Frontal cortex (tissue), 4 donors: ENCODE results near the gene TCERG1L. TPM values are rescaled to one million over a fixed set of nuclear protein-coding genes. Genes with fewer than 3 reads are reported as not detected.

Experiments used
- DNase-seq, 2 donors: peaks; one replicate each; pipeline ENCODE4 v3.0.0; 2012; ENCODE audit warnings: low spot score in 2 of 2
- FAIRE-seq: peaks from 2 replicates; lab custom pipeline; 2012; peaks lifted over from hg19 to GRCh38; lab: Jason Lieb, UNC
- total RNA-seq: library from RNA; depleted of rRNA; stranded (reverse); fragments of >200 nt; gene quantifications from one replicate; pipeline ENCODE4 v1.2.3, GENCODE V29; 2014
- donor health status: control.
- donor health status: control.
- donor health status: control.

Gene TCERG1L
- total RNA-seq, 1 donor from 2014 or later: 2.0 TPM

DNA sequence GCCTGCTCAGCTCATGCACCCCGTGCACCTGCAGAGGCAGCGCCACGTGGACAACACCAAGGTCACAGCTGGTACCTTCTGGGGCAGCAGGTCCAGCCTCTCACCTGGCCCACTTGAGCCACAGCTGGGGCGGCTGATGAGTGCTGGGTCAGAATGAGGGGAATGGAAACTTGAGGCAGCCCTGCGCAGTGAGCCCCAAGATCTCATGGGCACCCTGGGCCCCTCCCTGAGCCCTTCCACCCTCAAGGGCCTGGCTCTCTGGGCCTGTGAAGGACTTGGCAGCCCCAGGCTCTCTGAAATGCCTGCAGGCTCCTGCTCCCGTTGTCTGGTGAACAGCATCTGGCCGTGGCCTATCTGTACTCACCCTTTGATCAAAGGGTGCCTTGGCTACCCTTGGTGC is 112.7 kb downstream of the TCERG1L start:
- FAIRE-seq: no peak
- no peak for DNase-seq

DNA sequence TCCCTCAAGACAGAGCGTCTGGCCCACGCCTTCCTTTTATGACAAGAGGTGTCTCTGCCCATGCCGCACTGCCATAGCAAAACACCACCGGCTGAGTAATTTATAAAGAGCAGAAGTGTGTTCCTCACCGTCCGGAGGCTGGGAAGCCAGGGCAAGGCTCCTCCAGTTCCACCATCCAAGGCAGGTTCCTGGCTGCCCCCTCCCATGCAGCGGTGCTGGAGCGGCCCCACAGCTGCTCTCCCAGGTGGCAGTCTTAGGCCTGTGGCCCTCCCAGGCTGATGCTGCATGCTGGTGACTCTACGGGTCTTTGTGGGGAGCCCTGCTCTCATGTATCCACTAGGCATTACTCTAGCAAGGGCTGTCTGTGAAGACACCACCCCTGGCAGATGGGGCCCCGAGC is 113.1 kb downstream of the TCERG1L start:
- DNase-seq (no peak), FAIRE-seq (no peak)

DNA sequence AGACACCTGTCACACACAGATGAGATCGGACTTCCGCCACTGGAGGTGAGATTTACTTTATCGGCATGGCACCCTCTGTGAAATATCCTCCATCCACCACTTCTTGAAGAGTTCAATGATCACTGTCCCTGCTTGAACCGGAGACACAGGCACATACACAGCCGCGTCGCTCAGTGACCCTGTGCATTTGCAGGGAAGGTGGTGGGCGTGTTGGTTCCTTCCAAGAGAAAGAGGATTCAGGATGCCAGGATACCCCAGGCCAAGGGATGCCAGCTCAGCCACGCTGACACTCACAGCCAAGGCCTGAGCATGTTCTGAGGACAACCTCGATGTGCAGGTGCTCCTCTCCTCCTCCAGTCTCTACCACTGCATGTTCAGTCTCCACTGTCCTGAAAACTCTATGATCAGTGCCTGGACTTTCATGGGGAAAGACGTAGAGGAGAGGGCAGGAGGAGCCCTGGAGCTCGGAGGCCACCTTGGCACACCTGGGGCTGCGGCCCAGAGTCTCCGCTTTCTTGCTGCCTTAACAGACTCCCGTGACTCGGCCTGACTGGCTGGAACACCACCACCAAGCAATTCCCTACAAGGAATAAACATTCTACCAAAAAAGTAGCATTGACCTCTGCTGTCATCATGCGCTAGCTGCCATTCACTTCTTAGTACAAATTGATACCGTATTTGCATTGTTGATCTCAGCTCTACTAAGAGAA is 115.2 kb downstream of the TCERG1L start:
- DNase-seq (no peak), FAIRE-seq (no peak)

DNA sequence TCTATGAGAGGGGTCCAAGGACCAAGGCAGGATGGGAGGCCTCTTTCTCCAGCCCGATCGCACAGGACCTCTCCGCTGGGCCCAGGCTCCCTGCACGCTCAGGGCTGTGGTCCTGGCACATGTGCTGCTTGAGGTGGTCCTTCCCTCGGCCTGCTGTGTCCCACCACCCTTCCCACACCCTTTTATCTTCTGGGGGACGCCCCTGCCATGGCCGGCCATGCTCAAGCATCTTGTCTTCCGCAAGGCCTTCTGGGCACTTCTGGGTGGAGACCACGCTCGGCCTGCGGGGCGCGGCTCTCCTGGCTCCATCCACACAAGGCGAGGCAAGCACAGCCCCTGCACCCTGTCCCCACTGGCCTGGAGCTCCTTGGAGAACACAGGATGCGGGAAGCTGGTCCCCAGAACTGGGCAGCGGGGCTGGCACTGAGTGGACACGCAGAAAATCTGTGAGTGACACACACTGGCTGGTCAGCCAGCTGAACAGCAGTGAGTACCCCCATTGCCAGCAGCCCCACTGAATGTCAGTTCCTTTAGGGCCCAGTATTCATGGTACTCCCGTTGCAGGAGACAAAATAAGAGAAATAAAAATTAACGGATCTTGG is 115.9 kb downstream of the TCERG1L start:
- no peak for DNase-seq
- FAIRE-seq: no peak

DNA sequence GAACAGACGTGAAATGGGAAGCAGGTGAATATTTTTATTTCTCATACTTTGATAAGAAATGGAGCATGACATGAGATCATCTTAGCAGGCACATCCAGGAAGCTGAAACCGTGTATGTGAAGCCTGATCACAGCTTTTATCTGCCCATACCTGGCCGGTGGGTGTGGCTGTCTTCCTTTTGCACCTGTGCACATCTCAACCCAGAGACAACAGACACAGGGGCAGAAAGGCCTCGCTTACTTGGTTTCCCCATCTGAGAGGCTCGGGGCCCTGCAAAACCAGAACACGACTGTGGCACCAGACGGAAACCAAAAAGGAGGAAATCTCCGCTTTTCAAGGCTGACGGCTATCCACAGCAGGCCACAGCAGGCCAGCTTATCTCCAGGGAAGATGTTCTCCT is 116.4 kb downstream of the TCERG1L start:
- DNase-seq (no peak), FAIRE-seq (no peak)

DNA sequence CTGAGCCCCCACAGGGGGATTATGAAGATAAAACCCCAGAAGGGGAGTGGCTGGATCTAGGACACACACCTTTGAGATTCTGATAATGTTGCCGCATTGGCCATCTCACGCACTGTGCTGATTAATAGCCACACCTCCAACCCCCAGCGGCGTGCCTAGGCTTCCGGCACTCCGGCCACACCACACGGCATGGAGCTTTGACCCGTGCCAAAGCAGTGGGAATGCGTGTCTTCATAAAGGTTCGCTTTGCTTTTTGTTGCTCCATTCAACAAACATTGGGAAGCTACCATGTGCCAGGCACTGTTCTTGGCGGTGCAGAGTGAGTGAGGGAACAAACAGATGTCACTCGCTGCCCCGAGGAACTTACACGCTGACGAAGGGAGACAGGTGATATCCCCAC is 117.6 kb downstream of the TCERG1L start:
- no peak for FAIRE-seq

DNA sequence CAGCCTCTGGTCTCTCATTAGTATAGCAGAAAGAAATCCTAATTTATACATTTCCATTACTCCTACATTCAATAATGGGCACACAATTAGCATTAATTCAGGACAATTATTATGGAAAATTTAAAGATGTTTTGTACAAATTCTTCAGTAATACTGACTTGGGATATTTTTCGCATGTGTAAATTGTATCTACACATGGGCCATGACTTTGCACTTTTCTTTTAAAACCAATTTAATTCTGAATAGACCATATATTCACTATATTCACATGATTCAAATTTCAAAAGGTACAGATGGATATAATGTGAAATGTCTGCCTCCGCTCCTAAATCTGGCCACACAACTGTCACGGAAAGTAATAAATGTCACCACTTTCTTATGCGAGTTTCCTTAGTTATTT is 123.0 kb downstream of the TCERG1L start:
- DNase-seq (no peak), FAIRE-seq (no peak)

More for the DNA sequence above, 117.6 kb downstream of the TCERG1L start:
- no peak for DNase-seq

DNA sequence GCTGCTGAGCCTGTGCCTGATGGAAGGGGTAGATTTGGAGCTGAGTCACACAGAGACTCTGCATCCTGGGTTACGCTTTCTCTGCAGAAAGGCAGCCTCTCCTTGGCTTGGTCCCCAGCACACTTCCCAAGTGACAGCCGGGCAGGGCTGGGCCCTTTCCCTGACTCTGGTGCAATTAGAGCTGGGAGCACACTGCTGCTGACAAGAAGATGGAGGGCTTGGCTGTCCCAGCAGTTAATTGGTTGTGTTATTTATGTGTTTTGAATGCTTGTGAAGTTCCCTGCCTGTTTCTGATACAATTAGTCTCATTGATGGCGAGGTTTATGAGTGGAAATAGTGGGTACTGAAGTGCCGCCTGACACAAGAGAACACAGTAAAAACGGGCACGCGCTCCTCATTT is 123.6 kb downstream of the TCERG1L start:
- no peak for DNase-seq
- no peak for FAIRE-seq

DNA sequence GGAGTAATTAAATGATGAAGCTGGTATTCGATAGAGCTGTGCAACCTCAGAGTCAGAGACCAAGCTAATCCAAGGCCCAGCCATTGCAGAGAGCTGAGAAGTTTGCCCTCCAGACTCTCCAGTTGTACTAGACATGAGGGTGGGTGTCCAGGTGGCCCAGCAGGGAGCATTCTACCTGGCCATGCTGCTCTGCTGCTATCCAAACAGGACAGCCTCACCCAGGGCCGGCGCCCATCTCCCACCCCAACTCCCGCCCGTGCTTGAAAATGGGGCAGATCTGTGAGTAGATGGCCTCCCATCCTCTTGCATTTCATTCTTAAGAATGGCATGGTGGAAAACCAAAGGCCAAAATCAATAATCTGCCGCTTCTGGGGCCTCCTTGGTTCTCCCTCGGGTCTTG is 124.2 kb downstream of the TCERG1L start:
- FAIRE-seq: no peak
- DNase-seq: no peak

DNA sequence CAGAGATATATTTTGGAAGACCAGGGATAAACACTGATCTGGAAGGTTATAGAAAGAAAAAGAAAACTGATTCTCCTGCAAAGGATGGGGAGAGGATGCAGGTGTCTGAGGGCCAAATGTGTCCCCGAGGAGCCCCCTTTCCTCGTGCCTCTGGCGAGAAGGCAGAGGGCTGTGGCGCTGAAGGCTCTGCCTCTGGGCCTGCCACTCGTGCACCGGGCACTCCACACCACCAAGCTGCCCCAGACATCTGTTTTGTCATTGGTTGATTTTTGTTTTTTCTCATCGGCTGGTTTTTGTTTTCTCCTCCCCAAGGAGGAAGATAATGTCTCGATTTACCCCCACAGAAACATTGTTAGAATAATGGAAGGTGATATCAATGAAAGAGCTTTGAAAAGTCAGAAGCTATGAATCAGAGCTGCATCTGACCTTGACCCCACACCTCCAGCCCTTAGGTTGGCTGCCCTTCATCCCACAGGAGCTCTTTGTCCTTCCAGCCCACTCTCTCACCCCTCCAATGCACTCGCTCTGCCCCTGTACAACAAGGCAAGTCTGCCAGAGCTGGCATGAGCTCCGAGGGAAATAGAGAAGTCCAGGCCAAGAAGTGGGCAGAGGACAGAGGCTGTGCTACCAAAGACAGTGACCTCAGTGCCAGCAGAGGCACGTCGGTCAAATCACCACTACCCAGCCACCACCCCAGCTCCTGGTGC is 124.8 kb downstream of the TCERG1L start:
- FAIRE-seq: no peak
- DNase-seq: no peak

DNA sequence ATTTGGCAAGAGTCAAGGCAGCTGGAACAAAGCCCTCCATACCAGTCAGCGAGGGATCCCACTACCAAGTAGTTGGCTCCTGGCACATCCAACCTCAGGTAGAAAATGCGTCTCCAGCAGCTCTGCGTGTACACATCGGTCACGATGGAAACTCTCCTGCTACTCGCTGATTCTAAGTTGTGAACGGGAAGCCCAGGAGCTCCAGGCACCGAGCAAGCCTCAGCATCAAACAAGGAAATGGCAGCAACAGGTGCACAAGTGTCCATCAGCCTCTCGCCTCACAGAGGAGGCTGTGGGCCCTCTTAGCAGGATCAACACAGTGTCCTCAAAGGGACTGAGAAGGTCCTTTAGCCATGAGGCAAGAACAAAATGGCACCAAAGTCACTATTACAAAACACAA is 127.0 kb downstream of the TCERG1L start:
- FAIRE-seq (no peak), DNase-seq (no peak)

DNA sequence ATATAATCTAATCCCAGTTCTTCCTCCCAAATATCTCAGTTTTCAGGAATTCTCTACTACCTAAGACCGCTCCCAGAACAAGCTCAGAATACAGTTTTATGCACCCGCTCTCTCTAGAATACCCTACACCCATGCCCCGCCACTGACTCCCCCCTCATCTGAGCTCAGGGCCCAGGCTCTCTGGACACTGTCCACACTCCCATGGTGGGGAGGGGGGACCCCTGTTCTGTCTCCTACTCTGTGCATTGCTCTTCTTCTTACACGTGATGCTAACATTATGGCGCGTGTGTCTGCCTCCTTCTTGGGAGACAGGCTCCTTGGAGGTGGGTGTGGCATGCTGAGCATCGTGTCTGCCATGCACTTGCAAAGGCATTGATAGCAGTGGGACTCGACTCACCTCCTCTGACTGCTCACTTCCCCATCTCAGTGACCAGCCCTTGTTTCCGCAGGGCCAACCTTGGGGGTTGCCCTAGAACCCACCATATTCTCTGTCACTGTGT is 127.9 kb downstream of the TCERG1L start:
- FAIRE-seq: no peak
- no peak for DNase-seq

DNA sequence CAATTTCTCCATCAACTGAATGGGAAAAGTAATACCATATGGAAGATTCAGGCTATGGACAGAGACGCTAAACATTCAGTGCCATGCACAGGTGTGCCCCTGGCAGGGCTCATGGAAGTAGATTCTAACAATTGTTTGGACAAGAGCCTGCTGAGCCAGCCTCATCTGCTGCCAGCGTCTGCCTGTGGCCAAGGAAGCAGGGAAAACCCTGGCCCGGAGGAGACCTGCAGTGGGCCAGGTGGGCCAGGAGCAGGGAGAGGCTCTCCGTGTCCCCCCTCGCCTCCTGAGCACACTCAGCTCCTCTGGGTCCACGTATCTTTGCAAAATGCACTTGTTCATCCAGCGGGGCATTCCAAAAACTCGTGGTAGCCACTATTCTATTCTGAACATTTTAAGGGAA is 130.1 kb downstream of the TCERG1L start:
- DNase-seq: no peak
- no peak for FAIRE-seq

DNA sequence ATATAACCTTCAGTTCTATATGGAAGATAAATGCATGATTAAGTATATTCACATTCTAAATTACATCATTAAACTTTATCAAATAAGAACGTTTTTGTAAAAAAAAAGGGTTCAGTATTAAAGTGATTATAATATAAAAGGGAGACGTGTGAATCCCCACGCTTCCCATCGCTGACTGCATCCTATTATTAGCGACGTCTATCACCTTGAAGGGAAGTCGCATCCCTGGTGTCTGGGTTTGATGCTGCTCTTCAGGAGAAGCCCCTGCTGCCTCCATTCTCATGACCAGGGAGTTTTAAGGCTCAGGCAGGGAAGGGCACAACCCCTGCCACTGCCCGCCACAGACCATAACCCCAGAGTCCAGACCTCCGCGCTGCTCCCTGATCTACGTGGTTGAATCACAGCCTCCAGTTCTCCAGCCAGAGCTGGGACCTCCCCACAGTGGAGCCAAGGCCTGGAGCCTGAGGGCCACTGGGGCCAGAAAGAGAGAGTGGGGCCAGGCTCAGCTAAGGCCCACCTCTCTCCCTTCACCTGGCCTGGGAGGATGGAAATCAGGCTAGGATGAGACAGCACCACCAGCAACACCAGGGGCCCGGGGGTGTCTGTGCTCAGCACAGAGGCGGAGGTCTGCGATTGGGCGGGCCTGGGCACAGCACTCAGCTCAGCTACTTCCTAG is 130.6 kb downstream of the TCERG1L start:
- FAIRE-seq (no peak), DNase-seq (no peak)

DNA sequence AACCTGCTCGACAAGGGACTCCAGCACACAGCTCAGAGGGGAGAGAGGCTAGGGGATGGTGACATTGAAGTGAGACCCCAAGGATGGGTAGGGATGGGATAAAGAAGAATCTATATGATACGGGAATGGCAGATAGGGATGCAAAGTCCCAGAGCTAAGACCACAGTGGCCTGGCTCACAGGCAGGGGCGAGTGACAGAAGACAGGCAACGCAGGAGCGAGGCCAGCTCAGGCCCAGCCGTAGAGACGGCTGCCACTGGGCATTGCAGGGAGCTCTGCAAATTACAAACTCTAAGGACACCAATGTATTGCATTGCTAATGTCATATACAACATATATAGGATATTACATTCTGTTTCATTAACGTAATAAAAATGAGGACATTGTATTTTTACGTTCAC is 131.4 kb downstream of the TCERG1L start:
- DNase-seq (no peak), FAIRE-seq (no peak)

DNA sequence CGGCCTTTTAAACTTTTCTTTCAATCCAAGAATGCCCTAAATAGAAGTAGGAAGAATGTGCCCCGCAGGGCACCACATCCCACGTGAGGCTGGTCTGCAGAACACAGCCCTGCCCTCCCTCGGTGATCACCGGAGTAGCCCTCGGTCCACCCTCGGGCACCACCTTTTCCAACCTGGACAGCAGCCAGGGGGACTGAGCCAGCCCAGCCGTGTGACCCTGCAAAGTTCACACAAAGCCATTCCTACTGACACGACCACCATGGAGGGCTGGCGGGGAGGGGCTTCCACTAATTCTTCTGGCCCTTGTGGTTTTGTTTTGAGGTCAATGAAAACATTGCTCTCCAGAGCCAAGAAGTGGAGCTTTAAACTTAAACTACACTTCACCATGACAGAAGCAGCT is 132.2 kb downstream of the TCERG1L start:
- FAIRE-seq (no peak), DNase-seq (no peak)

DNA sequence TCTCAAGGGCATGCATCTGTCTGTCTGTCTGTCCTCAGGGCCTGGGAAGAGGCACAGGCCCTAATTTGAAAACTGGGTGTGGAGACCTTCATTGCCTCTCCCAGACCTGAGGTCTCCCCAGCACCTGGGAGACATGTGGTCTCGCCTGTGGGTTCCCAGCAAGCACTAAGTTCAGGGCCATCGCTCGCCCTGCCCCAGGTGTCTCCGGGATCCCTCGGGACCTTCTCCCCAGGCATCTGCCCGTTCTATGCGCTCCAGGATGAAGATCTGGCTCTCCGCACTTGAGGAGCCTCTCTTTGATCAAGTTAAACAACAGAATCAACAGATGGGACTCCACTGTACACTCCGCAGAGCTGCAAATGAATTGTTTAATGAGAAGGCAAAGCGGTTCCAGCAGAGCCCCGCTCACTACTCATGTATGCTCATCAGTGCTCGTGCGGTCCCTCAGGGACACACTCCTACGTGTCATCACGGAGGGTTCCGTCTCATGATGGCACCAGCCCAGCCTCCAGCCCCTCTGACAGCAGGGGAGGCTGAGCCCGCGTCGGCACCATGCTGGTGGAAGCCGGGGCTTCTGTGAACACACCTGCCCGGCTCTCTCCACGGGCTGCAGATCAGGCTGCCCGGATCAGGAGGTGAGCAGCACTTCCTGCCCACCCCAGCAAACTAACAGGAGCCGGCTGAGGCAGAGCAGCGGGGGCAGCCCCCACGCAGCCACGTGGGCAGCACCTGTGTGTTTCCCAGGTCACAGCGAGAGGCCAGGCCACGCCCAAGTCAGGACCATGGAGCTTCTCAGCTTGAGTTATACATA is 132.8 kb downstream of the TCERG1L start:
- FAIRE-seq: no peak
- DNase-seq: no peak

DNA sequence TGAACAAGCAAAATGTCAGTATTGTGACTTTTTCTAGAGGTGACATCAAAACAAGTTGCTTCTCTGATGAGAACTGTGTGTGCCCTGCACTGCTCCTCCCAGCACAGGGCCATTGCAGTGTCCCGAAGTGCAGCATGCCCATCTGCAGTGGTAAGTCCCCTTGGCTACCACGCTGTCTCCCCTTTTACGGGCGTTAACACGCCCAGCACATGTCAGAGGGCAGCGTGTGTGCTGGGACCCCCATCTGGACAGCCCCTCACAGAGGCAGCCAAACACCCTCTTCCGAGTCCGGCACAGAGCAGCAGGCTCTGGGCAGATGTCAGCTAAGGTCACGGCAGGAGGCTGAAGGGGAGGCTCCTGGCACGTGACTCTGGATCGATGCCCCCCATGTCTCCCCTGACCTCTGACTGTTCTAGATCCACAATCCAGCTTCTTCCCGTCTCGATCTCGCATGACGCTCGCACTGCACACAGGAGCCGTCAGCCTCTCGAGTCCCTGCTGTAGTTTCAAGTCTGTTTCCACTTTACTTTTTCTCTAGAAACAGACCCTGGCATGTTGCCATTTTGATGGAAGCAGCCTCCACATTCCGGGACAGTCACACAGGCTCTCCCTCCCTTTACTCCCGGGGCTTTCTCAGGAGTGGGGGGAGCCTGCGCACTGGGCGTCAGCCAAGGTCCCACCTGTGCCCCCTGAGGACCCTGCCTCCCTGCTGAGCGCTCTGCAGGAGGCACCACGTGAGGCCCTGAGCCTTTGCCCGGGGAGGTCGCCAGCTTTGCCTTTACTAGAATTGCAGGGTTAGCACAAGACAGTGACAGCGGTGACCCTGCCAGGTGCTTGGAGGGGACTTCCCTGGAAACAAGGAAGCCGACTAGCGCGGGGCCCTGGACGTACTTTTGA is 133.8 kb downstream of the TCERG1L start:
- no peak for DNase-seq
- no peak for FAIRE-seq

DNA sequence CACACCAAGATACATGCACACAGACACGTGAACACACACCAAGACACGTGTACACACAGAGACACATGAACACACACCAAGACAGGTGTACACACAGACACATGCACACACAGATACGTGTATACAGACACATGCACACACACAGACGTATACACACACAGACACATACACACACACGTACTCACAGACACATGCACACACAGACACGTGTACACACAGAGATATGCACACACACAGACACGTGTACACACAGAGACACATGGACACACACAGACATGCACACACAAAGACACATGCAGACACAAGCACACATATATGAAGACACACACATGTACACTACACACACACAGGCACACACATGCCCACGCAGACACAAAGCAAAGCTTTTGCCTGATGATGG is 134.6 kb downstream of the TCERG1L start:
- DNase-seq (no peak), FAIRE-seq (no peak)
